HG02943 (cell line): ENCODE data around the gene CASZ1.

Experiments used
- ATAC-seq: cut with Tn5 transposase; IDR thresholded peaks from one replicate; pipeline ENCODE4 v1.9.1; 2021; ENCODE audit warnings: mild to moderate bottlenecking, low read depth, moderate library complexity; ENCODE audit not compliant: unreplicated experiment

CASZ1 gene

GRCh38 chr1:10677491-10678391 lies 118.7 kb downstream of the CASZ1 start:
- no peak for ATAC-seq

DNA sequence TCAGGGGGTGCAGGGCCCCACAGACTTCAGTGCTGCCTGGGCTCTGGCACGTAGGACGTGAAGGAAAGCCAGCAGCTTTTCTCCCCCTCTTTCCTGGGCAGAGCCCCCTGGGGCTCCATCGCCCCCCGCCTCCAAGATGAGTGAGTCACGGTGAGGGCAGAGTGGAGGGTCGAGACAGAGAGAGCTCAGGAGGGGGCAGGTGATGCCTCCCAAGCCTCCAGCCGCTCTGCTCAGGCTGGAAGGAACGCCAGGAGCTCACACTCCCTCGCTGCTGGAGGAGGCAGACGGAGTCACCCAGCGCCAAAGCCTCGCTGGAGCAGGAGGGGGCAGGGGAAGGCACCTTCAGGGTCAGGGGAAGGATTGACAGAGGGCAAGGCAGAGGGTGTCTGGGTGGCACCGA lies 119.5 kb downstream of the CASZ1 start:
- no peak for ATAC-seq

DNA sequence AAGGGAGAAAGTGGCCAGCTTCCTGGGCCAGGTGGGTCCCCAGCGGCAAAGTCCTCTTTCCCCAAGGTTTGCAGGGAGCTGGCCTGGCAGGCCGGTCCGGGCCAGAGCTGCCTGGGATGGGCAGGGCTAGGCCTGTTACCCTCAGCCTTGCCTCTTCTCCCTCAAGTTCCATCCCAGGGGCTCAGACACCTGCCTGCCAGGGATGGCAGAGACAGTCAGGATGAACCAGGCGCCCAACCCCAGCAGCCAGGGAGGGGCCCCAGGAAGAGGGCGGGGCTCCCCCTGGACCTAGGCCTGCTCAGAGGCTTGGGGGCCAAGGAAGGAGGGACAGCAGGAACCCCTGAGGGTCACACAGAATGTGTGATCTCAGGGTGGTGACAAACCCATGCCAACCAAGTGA lies 120.6 kb downstream of the CASZ1 start:
- no peak for ATAC-seq

- no peak for ATAC-seq
Measured at GRCh38 chr1:10674700-10675609, 121.5 kb downstream of the CASZ1 start.

GRCh38 chr1:10674222-10674621 lies 122.2 kb downstream of the CASZ1 start:
- ATAC-seq: no peak

DNA sequence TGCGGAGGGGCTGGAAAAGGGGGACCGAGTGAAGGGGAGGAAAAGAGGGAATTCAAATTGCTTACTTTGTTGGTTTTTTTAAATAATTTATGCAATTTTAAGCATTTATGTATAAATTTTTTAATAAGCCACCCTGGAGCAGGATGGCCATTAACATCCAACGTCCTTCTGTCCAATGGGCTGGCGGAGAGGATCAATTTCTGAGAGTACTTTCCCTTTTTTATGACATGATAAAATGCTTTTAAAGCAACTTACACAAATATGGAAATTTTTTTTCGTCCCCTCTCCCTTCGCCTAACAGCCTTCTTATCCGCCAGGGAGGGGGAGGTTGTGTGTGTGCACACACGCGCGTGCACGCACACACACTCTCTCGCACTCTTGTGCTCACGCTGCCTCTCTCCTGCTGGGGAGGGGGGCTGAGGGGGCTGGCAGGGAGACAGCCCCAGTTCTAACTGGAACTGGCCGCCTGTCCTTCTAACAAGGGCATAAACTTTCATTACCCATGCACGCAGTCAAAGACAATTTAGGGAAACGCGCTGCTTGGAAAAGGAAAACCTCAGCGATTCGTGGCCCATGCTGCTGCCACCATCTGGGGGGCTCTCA lies 123.2 kb downstream of the CASZ1 start:
- ATAC-seq: no peak

GRCh38 chr1:10672343-10673050 lies 123.9 kb downstream of the CASZ1 start:
- ATAC-seq: no peak

- ATAC-seq: no peak
Measured at GRCh38 chr1:10671622-10672342, 124.7 kb downstream of the CASZ1 start.

GRCh38 chr1:10671090-10671489 lies 125.4 kb downstream of the CASZ1 start:
- ATAC-seq: no peak

DNA sequence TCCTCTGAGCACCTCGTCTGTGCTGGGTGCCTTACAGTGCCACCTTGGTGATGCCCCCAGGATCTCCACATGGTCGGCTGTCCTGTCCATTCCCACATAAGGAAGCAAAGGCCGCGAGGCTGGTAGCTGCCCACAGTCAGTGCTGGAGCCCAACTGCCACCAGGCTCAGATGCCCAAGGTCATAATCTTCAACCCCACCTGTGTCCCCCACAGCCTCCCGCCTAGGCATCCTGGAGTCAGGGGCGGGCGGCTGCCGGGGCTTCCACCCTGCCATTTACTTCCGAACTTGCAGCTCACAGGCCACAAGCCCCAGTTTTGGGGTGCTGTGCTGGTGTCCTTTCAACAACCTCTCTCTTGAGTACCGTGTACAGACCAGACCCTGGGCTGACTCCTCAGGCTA lies 126.3 kb downstream of the CASZ1 start:
- ATAC-seq: no peak

- ATAC-seq: no peak
Measured at GRCh38 chr1:10669570-10669969, 126.9 kb downstream of the CASZ1 start.

DNA sequence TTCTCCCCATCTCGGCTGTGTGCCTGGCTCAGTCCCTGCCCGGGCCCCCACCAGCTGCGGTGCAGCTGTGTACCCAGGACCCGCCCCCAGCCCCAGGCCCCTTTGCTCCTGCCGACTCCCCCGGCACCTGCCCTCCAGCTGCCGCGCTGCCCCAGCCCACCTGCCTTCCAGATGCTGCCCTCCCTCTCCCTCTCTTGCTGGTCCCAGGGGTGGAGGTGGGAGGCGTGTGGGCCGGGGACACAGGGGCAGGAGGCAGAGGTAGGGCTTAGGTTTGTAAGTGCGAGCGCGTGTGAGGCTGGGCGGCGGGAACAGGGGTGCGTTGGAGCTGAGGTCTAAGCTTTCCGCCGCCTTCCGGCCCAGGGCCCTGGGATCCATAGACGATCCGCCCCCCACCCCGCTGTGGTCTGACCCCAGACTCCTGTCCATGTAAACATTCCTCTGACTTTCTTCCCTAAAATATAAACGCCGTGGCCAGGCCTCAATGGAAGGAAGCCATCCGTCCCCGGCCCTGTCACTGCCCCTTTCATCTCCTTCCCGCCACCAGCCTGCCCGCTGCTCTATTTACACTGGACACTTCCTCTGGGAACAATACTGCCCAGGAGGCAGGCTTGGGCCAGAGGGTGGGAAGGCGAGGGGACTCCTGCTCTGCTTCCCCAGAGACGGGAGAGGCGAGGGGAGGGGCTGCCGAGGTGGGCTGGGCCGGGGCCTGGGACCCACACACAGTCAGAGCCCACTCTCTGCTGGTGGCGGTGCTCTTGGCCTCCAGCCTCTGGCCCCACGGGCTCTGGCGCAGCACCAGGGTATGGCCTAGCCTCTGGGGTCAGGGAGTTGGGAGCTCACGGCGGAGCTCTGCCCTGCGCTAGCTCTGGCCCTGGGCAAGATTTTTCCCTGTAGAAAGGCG lies 128.3 kb downstream of the CASZ1 start:
- ATAC-seq: no peak

DNA sequence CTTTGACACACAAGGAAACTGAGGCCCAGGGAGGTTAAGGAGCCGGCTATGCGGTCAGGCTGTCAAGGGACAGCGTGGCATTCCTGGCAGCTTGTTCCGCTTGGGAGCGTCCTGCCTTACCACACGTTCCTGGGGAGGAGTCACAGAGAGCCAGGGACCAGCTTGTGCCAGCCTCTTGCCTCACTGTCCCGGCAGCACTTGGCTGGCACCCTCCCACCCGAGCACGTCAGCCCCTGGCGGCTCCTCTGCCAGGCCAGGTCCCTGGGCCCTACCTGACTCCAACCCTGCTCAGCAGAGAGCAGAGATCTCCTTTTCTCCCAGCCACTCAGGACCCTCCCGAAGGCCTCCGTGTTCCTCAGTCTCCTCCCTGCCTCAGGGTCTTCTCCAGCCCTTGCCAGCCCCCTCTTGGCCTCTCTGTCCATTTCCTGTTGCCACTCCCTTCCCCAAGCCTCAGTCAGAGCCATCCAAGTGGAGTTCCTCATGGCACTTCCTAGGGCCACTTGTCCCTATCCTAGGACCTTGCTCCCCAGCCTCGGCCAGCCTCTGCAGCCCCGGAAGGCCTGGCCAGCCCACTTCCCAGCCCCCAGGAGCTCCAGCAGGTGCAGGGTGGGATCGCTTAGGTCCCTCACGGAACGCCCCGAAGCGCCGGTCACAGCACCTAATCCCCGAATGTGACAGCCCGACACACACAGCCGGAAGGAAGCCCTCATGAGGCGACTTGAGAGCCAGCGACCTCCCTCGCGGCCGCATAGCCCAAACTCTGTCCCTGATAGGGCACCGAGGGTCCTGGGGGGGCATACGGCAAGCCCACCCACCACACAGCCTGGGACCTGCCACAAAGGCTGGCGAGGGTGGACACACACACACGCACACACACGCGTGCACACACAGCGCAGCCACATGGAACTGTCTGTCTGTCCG lies 130.3 kb downstream of the CASZ1 start:
- ATAC-seq: no peak

- no peak for ATAC-seq
Measured at GRCh38 chr1:10665226-10665625, 131.2 kb downstream of the CASZ1 start.

- ATAC-seq: no peak
Measured at GRCh38 chr1:10664251-10664650, 132.2 kb downstream of the CASZ1 start.

- no peak for ATAC-seq
Measured at GRCh38 chr1:10663678-10664035, 132.8 kb downstream of the CASZ1 start.

GRCh38 chr1:10662824-10663677 lies 133.4 kb downstream of the CASZ1 start:
- ATAC-seq: no peak
